Measurements from ENCODE around the gene ABCA10.

The ABCA10 gene

GRCh38 chr17:69130627-69131296 is 97.9 kb downstream of the ABCA10 start:
- no peak for DNase-seq
- in situ Hi-C loops (cut with HindIII; ENCODE audit: low pct_ligation_motif_present, low pct_unique_long_range_greater_than_20kb, low sequenced_read_pairs), result no loop called here

DNA sequence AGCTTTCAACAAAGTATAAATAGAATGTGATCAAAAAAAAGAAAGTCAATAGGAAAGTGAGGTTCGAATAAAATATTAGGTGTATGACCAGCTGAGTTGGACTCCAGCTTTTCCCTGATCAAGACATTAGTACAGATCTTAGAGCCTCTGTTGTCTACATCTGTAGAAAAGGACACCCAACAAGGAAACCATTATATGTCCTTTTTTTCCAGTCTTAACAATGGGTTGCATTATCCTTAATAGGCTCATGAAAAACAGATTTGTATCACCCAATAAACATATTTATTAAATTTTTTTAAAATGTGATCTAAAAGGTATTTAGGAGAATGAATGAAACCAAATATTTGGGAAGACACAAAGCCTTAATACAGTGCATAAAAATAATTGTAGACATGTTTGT is 105.0 kb downstream of the ABCA10 start:
- DNase-seq, result no peak
- in situ Hi-C loops (cut with HindIII; ENCODE audit: low pct_ligation_motif_present, low pct_unique_long_range_greater_than_20kb, low sequenced_read_pairs), result no loop called here

- in situ Hi-C loops (cut with HindIII; ENCODE audit: low pct_ligation_motif_present, low pct_unique_long_range_greater_than_20kb, low sequenced_read_pairs), result no loop called here
- no peak for DNase-seq
Observed at GRCh38 chr17:69122065-69122464, 106.6 kb downstream of the ABCA10 start.

DNA sequence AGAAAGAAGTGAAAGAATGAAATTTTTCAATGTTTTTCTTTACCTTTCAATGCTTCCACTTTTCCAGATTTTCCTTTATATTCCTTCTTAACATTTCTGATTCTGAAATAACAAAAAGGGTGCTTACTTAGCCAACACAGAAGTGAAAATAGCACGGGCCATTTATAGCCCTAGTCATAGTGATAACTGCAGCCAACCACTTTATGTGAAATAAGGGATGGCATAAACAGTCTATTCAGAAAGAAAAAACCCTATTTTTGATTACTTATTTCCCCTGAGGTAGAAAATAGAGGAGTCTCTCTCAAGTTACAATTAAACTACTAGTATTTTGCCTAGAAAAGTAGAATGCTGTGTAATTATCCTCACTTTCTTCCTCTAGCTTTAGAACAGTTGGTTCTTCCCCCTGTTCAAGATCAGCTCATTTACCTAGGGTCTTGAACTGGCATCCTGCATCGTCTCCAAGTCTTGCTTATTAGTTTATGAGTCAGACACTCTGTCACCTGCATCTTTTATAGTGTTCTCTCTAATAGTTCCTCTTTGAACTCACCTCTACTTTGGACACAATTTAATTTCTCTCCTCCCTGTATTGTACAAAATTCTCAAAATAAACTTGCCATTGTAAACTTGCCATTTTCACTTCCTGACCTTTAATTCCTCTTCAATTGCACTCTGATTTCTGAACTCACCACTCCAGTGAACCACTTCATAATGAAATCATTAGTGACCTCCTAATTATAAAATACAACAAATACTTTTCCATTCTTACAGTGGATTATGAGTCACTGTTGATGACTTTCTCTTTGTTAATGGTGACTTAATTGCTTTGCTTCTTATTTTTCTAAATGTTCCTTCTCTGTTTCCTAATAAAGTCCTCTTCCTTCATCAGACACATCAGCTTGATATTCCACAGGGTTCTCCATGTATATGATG is 110.5 kb downstream of the ABCA10 start:
- no peak for DNase-seq
- in situ Hi-C loops (cut with HindIII; ENCODE audit: low pct_ligation_motif_present, low pct_unique_long_range_greater_than_20kb, low sequenced_read_pairs), result no loop called here

GRCh38 chr17:69111794-69112193 is 116.8 kb downstream of the ABCA10 start:
- in situ Hi-C loops (cut with HindIII; ENCODE audit: low pct_ligation_motif_present, low pct_unique_long_range_greater_than_20kb, low sequenced_read_pairs), result no loop called here
- no peak for DNase-seq

- DNase-seq, result no peak
- in situ Hi-C loops (cut with HindIII; ENCODE audit: low pct_ligation_motif_present, low pct_unique_long_range_greater_than_20kb, low sequenced_read_pairs), result no loop called here
Observed at GRCh38 chr17:69105907-69106730, 122.5 kb downstream of the ABCA10 start.

DNA sequence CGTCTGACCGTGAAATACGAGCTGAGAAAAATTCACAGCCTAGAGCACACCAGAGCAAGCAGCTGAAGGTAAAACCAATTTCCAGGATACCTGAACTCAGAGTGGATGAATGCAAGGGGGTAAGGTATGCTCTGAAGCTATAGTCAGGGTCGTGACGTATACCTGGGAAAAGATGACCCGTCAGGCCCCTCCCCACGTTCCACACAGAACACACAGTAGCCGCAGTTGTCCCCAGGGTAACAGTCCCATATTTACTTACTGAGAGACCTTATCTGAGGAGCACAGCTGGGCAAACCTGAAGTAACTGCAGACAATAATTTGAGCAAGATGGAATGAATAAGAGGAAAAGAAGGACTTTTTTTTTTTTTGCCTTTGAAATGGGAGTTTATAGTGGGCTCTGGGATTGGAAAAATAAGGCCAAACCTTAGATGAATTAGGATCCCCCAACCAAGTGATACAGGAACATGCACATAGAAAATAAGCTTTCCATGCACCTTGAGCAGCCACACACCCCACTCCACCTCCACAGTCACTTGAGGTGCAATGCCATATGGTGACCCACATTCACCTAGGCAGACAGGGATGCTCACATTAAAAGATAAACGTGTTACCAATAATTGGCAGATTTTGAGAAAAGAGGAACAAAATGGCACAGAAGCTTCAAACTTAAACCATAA is 124.9 kb downstream of the ABCA10 start:
- in situ Hi-C loops (cut with HindIII; ENCODE audit: low pct_ligation_motif_present, low pct_unique_long_range_greater_than_20kb, low sequenced_read_pairs), result no loop called here
- DNase-seq, result no peak

GRCh38 chr17:69098625-69099024 is 130.0 kb downstream of the ABCA10 start:
- DNase-seq, result no peak
- in situ Hi-C loops (cut with HindIII; ENCODE audit: low pct_ligation_motif_present, low pct_unique_long_range_greater_than_20kb, low sequenced_read_pairs), result no loop called here
